SK-N-SH (cell line): ENCODE results near the gene GALNT17. TPM values are rescaled to one million over a fixed set of nuclear protein-coding genes. Genes with fewer than 3 reads are reported as not detected.

Experiments used
- CTCF ChIA-PET: fragments of 300-600, 350-600 bp; formaldehyde crosslinking; extraction: SDS; loops from one replicate; lab custom pipeline; 2021; lab: Yijun Ruan, JAX
- POLR2A ChIA-PET: fragments of 350-600 bp; sonication (Branson Sonifier 250); formaldehyde crosslinking; extraction: SDS; loops from one replicate; lab custom pipeline; 2020; ENCODE audit warnings: antibody characterized with exemption, inconsistent platforms; lab: Yijun Ruan, JAX
- DNase-seq: peaks from one replicate; pipeline ENCODE4 v3.0.0; 2012
- H2AFZ ChIP-seq: fragments of 200-600 bp; sonication (generic); 2 replicates; pipeline ENCODE4 v1.8.1; 2016; ENCODE audit warnings: antibody characterized with exemption, mild to moderate bottlenecking, low read depth
- H3F3A ChIP-seq: fragments of 200-600 bp; sonication (generic); replicated peaks from 2 replicates; pipeline ENCODE3; 2016; ENCODE audit warnings: antibody characterized with exemption, mild to moderate bottlenecking; ENCODE audit not compliant: insufficient read depth
- H3K27ac ChIP-seq, 2 experiments: fragments of 200-500 bp in 1 of 2; fragments of 200-600 bp in 1 of 2; sonication (Bioruptor generic) in 1 of 2; sonication (generic), shearing (Covaris generic) in 1 of 2; 2 replicates each; pipeline versions ENCODE4 v1.5.1 to v1.6.1; 2014 to 2016; ENCODE audit warnings: low read depth in 2 of 2, inconsistent platforms in 1 of 2, low read length in 1 of 2, mild to moderate bottlenecking in 1 of 2, mixed read lengths in 1 of 2
- H3K27me3 ChIP-seq: fragments of 200-600 bp; sonication (generic), shearing (Covaris generic); 2 replicates; pipeline ENCODE4 v1.6.1; 2016; ENCODE audit warnings: mixed run types; ENCODE audit not compliant: insufficient read depth
- H3K36me3 ChIP-seq, 2 experiments: fragments of 200-500 bp in 1 of 2; fragments of 200-600 bp in 1 of 2; sonication (Bioruptor generic) in 1 of 2; sonication (generic) in 1 of 2; replicated peaks in 1 of 2; 2 replicates each; pipeline versions ENCODE3 to v1.5.1; 2014 to 2016; ENCODE audit warnings: low read length in 1 of 2, mild to moderate bottlenecking in 1 of 2; ENCODE audit not compliant: insufficient read depth in 2 of 2, control insufficient read depth in 1 of 2
- H3K4me1 ChIP-seq, 2 experiments: fragments of 200-500 bp in 1 of 2; fragments of 200-600 bp in 1 of 2; sonication (Bioruptor generic) in 1 of 2; sonication (generic), shearing (Covaris generic) in 1 of 2; 2 replicates each; pipeline versions ENCODE4 v1.5.1 to v1.6.1; 2014 to 2016; ENCODE audit warnings: low read depth in 1 of 2, low read length in 1 of 2, mixed run types in 1 of 2; ENCODE audit not compliant: insufficient read depth in 2 of 2, control insufficient read depth in 1 of 2
- H3K4me2 ChIP-seq: fragments of 200-600 bp; sonication (generic), shearing (Covaris generic); 2 replicates; pipeline ENCODE4 v1.6.1; 2017; ENCODE audit warnings: mixed run types
- H3K4me3 ChIP-seq, 2 experiments: fragments of 200-500 bp in 1 of 2; fragments of 200-600 bp in 1 of 2; sonication (Bioruptor generic) in 1 of 2; sonication (generic), shearing (Covaris generic) in 1 of 2; 2 replicates each; pipeline versions ENCODE4 v1.5.1 to v1.8.1; 2014 to 2016; ENCODE audit warnings: low read depth in 2 of 2, inconsistent platforms in 1 of 2, low read length in 1 of 2, mild to moderate bottlenecking in 1 of 2, mixed read lengths in 1 of 2, moderate library complexity in 1 of 2
- H3K79me2 ChIP-seq: fragments of 200-600 bp; sonication (generic); 2 replicates; pipeline ENCODE4 v1.8.1; 2017; ENCODE audit warnings: mild to moderate bottlenecking; ENCODE audit not compliant: insufficient read depth
- H3K9ac ChIP-seq: fragments of 200-600 bp; sonication (generic); 2 replicates; pipeline ENCODE4 v1.6.1; 2017; ENCODE audit warnings: mixed run types
- H3K9me2 ChIP-seq: fragments of 200-600 bp; sonication (generic); 2 replicates; pipeline ENCODE4 v1.6.1; 2017; ENCODE audit warnings: mixed run types
- H3K9me3 ChIP-seq: fragments of 200-600 bp; sonication (generic); 2 replicates; pipeline ENCODE4 v1.6.1; 2017; ENCODE audit warnings: mixed run types, mild to moderate bottlenecking, moderate library complexity
- H4K20me1 ChIP-seq: fragments of 200-600 bp; sonication (generic); 2 replicates; pipeline ENCODE4 v1.6.1; 2017; ENCODE audit warnings: mild to moderate bottlenecking, mixed run types; ENCODE audit not compliant: insufficient read depth
- CHD2 ChIP-seq: fragments of 150-350 bp; IDR thresholded peaks from 2 replicates; pipeline ENCODE4 v1.6.1; 2018; ENCODE audit warnings: low read length; ENCODE audit not compliant: partially characterized antibody
- CTCF ChIP-seq: fragments of 200-600 bp; sonication (generic); IDR thresholded peaks from 2 replicates; pipeline ENCODE4 v1.6.1; 2017; ENCODE audit warnings: antibody characterized with exemption, mild to moderate bottlenecking, moderate library complexity
- ELF1 ChIP-seq: IDR thresholded peaks from 2 replicates; pipeline ENCODE4 v1.4.0; 2012
- EZH2phosphoT487 ChIP-seq: fragments of 200-600 bp; sonication (generic); IDR thresholded peaks from 2 replicates; pipeline ENCODE4 v1.6.1; 2017; ENCODE audit warnings: low read depth, mixed run types, mild to moderate bottlenecking, antibody characterized with exemption, moderate library complexity, borderline replicate concordance
- FOSL2 ChIP-seq: IDR thresholded peaks from 2 replicates; pipeline ENCODE4 v1.4.0; 2012; ENCODE audit warnings: low read depth, mild to moderate bottlenecking, moderate library complexity, borderline replicate concordance
- GATA2 ChIP-seq: sonication (generic); formaldehyde crosslinking; IDR thresholded peaks from 2 replicates; pipeline ENCODE4 v1.5.0; 2020; ENCODE audit warnings: mild to moderate bottlenecking, missing genetic modification reagents
- MEF2A ChIP-seq: IDR thresholded peaks from 2 replicates; pipeline ENCODE4 v1.4.0; 2012; ENCODE audit warnings: low read depth, borderline replicate concordance
- NFIC ChIP-seq: IDR thresholded peaks from 2 replicates; pipeline ENCODE4 v1.4.0; 2012; ENCODE audit warnings: borderline replicate concordance
- PBX3 ChIP-seq: IDR thresholded peaks from 2 replicates; pipeline ENCODE4; 2012
- RCOR1 ChIP-seq: fragments of 150-350 bp; IDR thresholded peaks from 2 replicates; pipeline ENCODE4 v1.6.1; 2017; ENCODE audit warnings: antibody characterized with exemption, low read length
- RXRA ChIP-seq: IDR thresholded peaks from 2 replicates; pipeline ENCODE4 v1.4.0; 2012; ENCODE audit warnings: low read depth, mild to moderate bottlenecking, borderline replicate concordance
- SMC3 ChIP-seq: IDR thresholded peaks from 2 replicates; pipeline ENCODE4 v1.6.1; 2012; ENCODE audit warnings: low read depth, low read length, improper control_type of control experiment
- USF2 ChIP-seq: fragments of 150-350 bp; IDR thresholded peaks from 2 replicates; pipeline ENCODE4 v1.6.1; 2017; ENCODE audit warnings: antibody characterized with exemption, low read length, low read depth, borderline replicate concordance
- WGBS: methylation state at CpG from one replicate; pipeline ENCODE4 v1.1.6; 2017; ENCODE audit warnings: low lambda C conversion rate; 5-methylcytosine and 5-hydroxymethylcytosine counted together
- polyA plus RNA-seq, 3 experiments: library from polyadenylated mRNA; depleted of rRNA; stranded (reverse); fragments of >200 nt; gene quantifications; 2 replicates each; pipeline ENCODE4 v1.2.3, GENCODE V29; 2012
- TF ChIP-seq, protein P1 (sequence below): IDR thresholded peaks from 2 replicates; pipeline ENCODE4 v1.4.0; 2012; ENCODE audit warnings: low read depth, borderline replicate concordance

GALNT17 gene
- polyA plus RNA-seq, 1 of the 3 experiments (the other 2 are of a cell fraction) = not detected

- TF ChIP-seq PBX3 = no peak
- no peak for TF ChIP-seq EZH2phosphoT487
- TF ChIP-seq NFIC = no peak
- TF ChIP-seq RXRA = no peak
- TF ChIP-seq ELF1 = no peak
- no peak for TF ChIP-seq CHD2
- TF ChIP-seq, protein P1, sequence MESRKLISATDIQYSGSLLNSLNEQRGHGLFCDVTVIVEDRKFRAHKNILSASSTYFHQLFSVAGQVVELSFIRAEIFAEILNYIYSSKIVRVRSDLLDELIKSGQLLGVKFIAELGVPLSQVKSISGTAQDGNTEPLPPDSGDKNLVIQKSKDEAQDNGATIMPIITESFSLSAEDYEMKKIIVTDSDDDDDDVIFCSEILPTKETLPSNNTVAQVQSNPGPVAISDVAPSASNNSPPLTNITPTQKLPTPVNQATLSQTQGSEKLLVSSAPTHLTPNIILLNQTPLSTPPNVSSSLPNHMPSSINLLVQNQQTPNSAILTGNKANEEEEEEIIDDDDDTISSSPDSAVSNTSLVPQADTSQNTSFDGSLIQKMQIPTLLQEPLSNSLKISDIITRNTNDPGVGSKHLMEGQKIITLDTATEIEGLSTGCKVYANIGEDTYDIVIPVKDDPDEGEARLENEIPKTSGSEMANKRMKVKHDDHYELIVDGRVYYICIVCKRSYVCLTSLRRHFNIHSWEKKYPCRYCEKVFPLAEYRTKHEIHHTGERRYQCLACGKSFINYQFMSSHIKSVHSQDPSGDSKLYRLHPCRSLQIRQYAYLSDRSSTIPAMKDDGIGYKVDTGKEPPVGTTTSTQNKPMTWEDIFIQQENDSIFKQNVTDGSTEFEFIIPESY = no peak
- TF ChIP-seq MEF2A = no peak
- no peak for TF ChIP-seq GATA2 (CRISPR knock-in tag)
- no peak for TF ChIP-seq CTCF
- TF ChIP-seq USF2 = no peak
- no peak for TF ChIP-seq FOSL2
- TF ChIP-seq RCOR1 = no peak
- no peak for TF ChIP-seq SMC3
- no peaks in the 10 kb centered on the region for H4K20me1 ChIP-seq
- H3K4me3 ChIP-seq = no peak overlapping the region
- DNase-seq = no peak
- 1% methylated on average over 2 of the region's 2 CpGs for WGBS
- no peaks in the 10 kb centered on the region for H3K79me2 ChIP-seq
- CTCF ChIA-PET = no interaction called here
- no peak overlapping the region for H3K4me2 ChIP-seq
- peaks cover 4% of the 10 kb centered on the region; the same call in 1 of the 2 replicates for H3K9me3 ChIP-seq
- no peak overlapping the region for H2AFZ ChIP-seq
- H3K4me1 ChIP-seq = no peaks in the 10 kb centered on the region
- no peaks in the 10 kb centered on the region for H3F3A ChIP-seq
- H3K9me2 ChIP-seq = no peaks in the 10 kb centered on the region
- no peaks in the 10 kb centered on the region for H3K36me3 ChIP-seq
- H3K9ac ChIP-seq = no peak overlapping the region
- POLR2A ChIA-PET = no interaction called here
- no peaks in the 10 kb centered on the region for H3K27me3 ChIP-seq
- H3K27ac ChIP-seq = no peak overlapping the region
These were observed 206.9 kb downstream of the GALNT17 start for GRCh38 chr7:71338866-71339265.
